Parathyroid adenoma (tissue), 2 donors: ENCODE results near the gene RGS12.

Source experiments
- H2AFZ ChIP-seq: fragments of 300-600 bp; sonication (generic); one replicate; pipeline ENCODE4 v1.7.0; 2017; ENCODE audit warnings: antibody characterized with exemption, mild to moderate bottlenecking
- H3K27ac ChIP-seq: fragments of 300-600 bp; sonication (generic); one replicate; pipeline ENCODE4 v1.7.0; 2017
- H3K27me3 ChIP-seq: fragments of 300-600 bp; sonication (generic); one replicate; pipeline ENCODE4 v1.7.0; 2017; ENCODE audit warnings: low read length; ENCODE audit not compliant: control insufficient read depth, insufficient read depth
- H3K36me3 ChIP-seq: fragments of 300-600 bp; sonication (generic); one replicate; pipeline ENCODE4 v1.7.0; 2017; ENCODE audit warnings: low read length; ENCODE audit not compliant: control insufficient read depth, insufficient read depth
- H3K4me1 ChIP-seq: fragments of 300-600 bp; sonication (generic); one replicate; pipeline ENCODE4 v1.7.0; 2017; ENCODE audit warnings: control low read depth
- H3K4me2 ChIP-seq: fragments of 300-600 bp; sonication (generic); one replicate; pipeline ENCODE4 v1.7.0; 2017; ENCODE audit warnings: low read length
- H3K4me3 ChIP-seq: fragments of 300-600 bp; sonication (generic); one replicate; pipeline ENCODE4 v1.7.0; 2017; ENCODE audit warnings: low read depth, low read length
- H3K79me2 ChIP-seq: fragments of 300-600 bp; sonication (generic); one replicate; pipeline ENCODE4 v1.7.0; 2017; ENCODE audit warnings: control low read depth
- H3K9ac ChIP-seq: fragments of 300-600 bp; sonication (generic); one replicate; pipeline ENCODE4 v1.7.0; 2017; ENCODE audit warnings: mild to moderate bottlenecking
- H3K9me3 ChIP-seq: fragments of 300-600 bp; sonication (generic); one replicate; pipeline ENCODE4 v1.7.0; 2017; ENCODE audit warnings: low read length; ENCODE audit not compliant: control insufficient read depth
- CTCF ChIP-seq: fragments of 300-600 bp; sonication (generic); IDR thresholded peaks from one replicate; pipeline ENCODE4 v1.7.0; 2017; ENCODE audit warnings: antibody characterized with exemption, mild to moderate bottlenecking
- donor health status: primary hyperparathyroidism.

Gene RGS12

GRCh38 chr4:3336382-3337356 lies 43.8 kb downstream of the RGS12 start:
- Histone ChIP-seq H3K4me3 (no peak overlapping the region), H3K79me2 (no peaks in the 10 kb centered on the region), H3K36me3 (no peaks in the 10 kb centered on the region), H3K4me2 (no peak overlapping the region), H2AFZ (no peak overlapping the region), H3K27ac (no peak overlapping the region), H3K9me3 (no peaks in the 10 kb centered on the region), H3K4me1 (peaks cover 4% of the 10 kb centered on the region), H3K9ac (no peak overlapping the region), H3K27me3 (no peaks in the 10 kb centered on the region)
- no peak for TF ChIP-seq CTCF

GRCh38 chr4:3337357-3337732 lies 44.5 kb downstream of the RGS12 start:
- no peaks in the 10 kb centered on the region for H3K79me2 ChIP-seq
- no peaks in the 10 kb centered on the region for H3K36me3 ChIP-seq
- H3K27me3 ChIP-seq: no peaks in the 10 kb centered on the region

GRCh38 chr4:3337811-3338210 lies 45.0 kb downstream of the RGS12 start:
- H3K4me1 ChIP-seq: peaks cover 4% of the 10 kb centered on the region
- H3K27me3 ChIP-seq: no peaks in the 10 kb centered on the region
- no peak overlapping the region for H3K4me3 ChIP-seq
- H3K27ac ChIP-seq: no peak overlapping the region
- no peak overlapping the region for H3K4me2 ChIP-seq
- no peak overlapping the region for H3K9ac ChIP-seq
- TF ChIP-seq CTCF: no peak
- H3K36me3 ChIP-seq: no peaks in the 10 kb centered on the region
- no peaks in the 10 kb centered on the region for H3K9me3 ChIP-seq
- no peaks in the 10 kb centered on the region for H3K79me2 ChIP-seq
- H2AFZ ChIP-seq: no peak overlapping the region

More at GRCh38 chr4:3337357-3337732, 44.5 kb downstream of the RGS12 start:
- H2AFZ ChIP-seq: no peak overlapping the region
- H3K27ac ChIP-seq: no peak overlapping the region
- H3K4me3 ChIP-seq: no peak overlapping the region
- peaks cover 4% of the 10 kb centered on the region for H3K4me1 ChIP-seq
- no peaks in the 10 kb centered on the region for H3K9me3 ChIP-seq
- no peak for TF ChIP-seq CTCF
- no peak overlapping the region for H3K9ac ChIP-seq
- H3K4me2 ChIP-seq: no peak overlapping the region

- no peak overlapping the region for H3K27ac ChIP-seq
- no peak for TF ChIP-seq CTCF
- H3K9ac ChIP-seq: no peak overlapping the region
- H3K4me2 ChIP-seq: no peak overlapping the region
- no peak overlapping the region for H3K4me3 ChIP-seq
- no peaks in the 10 kb centered on the region for H3K36me3 ChIP-seq
- no peaks in the 10 kb centered on the region for H3K27me3 ChIP-seq
- H2AFZ ChIP-seq: no peak overlapping the region
- peaks cover 4% of the 10 kb centered on the region for H3K4me1 ChIP-seq
- H3K79me2 ChIP-seq: no peaks in the 10 kb centered on the region
- no peaks in the 10 kb centered on the region for H3K9me3 ChIP-seq
These were observed 45.6 kb downstream of the RGS12 start for GRCh38 chr4:3338321-3338838.
